Tibial nerve (tissue), 4 donors: ENCODE measurements around the gene PDIA5. TPM values are rescaled to one million over a fixed set of nuclear protein-coding genes. Genes with fewer than 3 reads are reported as not detected.

Experiments
- DNase-seq, 2 donors: peaks; one replicate each; pipeline ENCODE4 v3.0.0-alpha.2; 2019; ENCODE audit warnings: low spot score in 2 of 2
- H3K27ac ChIP-seq, 4 donors: fragments of 200-600 bp; sonication (generic) in 3 of 4; one replicate each; pipeline ENCODE4 v1.5.1; 2017 to 2019; ENCODE audit warnings: mild to moderate bottlenecking in 1 of 4
- H3K27me3 ChIP-seq, 2 donors: fragments of 200-600 bp; sonication (generic) in 1 of 2; one replicate each; pipeline versions ENCODE4 v1.5.1 to v1.6.0; 2017 to 2019
- H3K36me3 ChIP-seq, 3 donors: fragments of 200-600 bp; sonication (generic); one replicate each; pipeline ENCODE4 v1.5.1; 2018 to 2019
- H3K4me1 ChIP-seq, 4 donors: fragments of 200-600 bp; sonication (generic) in 3 of 4; one replicate each; pipeline ENCODE4 v1.5.1; 2017 to 2019
- H3K4me3 ChIP-seq, 4 donors: fragments of 200-600 bp; sonication (generic) in 3 of 4; one replicate each; pipeline ENCODE4 v1.5.1; 2017 to 2019; ENCODE audit warnings: mild to moderate bottlenecking in 1 of 4, moderate library complexity in 1 of 4
- H3K9me3 ChIP-seq, 4 donors: fragments of 200-600 bp; sonication (generic) in 3 of 4; one replicate each; pipeline ENCODE4 v1.5.1; 2017 to 2019
- CTCF ChIP-seq, 5 experiments: fragments of 200-600 bp in 3 of 5; fragments of 450-650 bp in 2 of 5; sonication (generic) in 3 of 5; IDR thresholded peaks; one replicate each; pipeline ENCODE4 v1.5.1; 2016 to 2019; ENCODE audit warnings: antibody characterized with exemption in 5 of 5, mild to moderate bottlenecking in 3 of 5, moderate library complexity in 2 of 5
- EP300 ChIP-seq, 2 donors: sonication (generic); formaldehyde crosslinking; IDR thresholded peaks; one replicate each; pipeline ENCODE4 v1.6.1; 2017; ENCODE audit warnings: antibody characterized with exemption in 2 of 2, mild to moderate bottlenecking in 1 of 2
- POLR2A ChIP-seq, 2 donors: fragments of 450-650 bp; IDR thresholded peaks; one replicate each; pipeline ENCODE4 v1.6.1; 2017; ENCODE audit warnings: antibody characterized with exemption in 2 of 2, mild to moderate bottlenecking in 2 of 2, moderate library complexity in 2 of 2
- WGBS, 2 donors: methylation state at CpG; one replicate each; pipeline ENCODE4 v1.1.5; 2018; 5-methylcytosine and 5-hydroxymethylcytosine counted together
- total RNA-seq, 4 donors: library from RNA; depleted of rRNA; stranded (reverse); fragments of >200 nt; gene quantifications; one replicate each; pipeline ENCODE4 v1.1.0, GENCODE V29; 2016

Gene PDIA5
- total RNA-seq, 4 donors from 2014 or later = 18.3 to 41.0 (median 20.3) TPM

- WGBS, 2 donors = 83 to 84% methylated on average over 4 of the region's 4 CpGs
- H3K27ac ChIP-seq = no peak overlapping the region
- no peak for DNase-seq
- no peaks in the 10 kb centered on the region for H3K36me3 ChIP-seq
- peaks cover 0 to 23% (median 6%) of the 10 kb centered on the region in 4 donors for H3K4me1 ChIP-seq
- H3K27me3 ChIP-seq = no peaks in the 10 kb centered on the region
- no peaks in the 10 kb centered on the region for H3K9me3 ChIP-seq
- no peak overlapping the region for H3K4me3 ChIP-seq
- TF ChIP-seq POLR2A (IDR thresholded peaks at IDR 0.05) = no peak
- no peak for TF ChIP-seq EP300 (IDR thresholded peaks at IDR 0.05)
- no peak for TF ChIP-seq CTCF (IDR thresholded peaks at IDR 0.05)
Observed at GRCh38 chr3:123064506-123064905, 2.3 kb upstream of the PDIA5 start.

GRCh38 chr3:123064914-123065313 lies 1.9 kb upstream of the PDIA5 start:
- H3K4me1 ChIP-seq = peaks cover 0 to 23% (median 6%) of the 10 kb centered on the region in 4 donors
- no peaks in the 10 kb centered on the region for H3K9me3 ChIP-seq
- 55 to 63% methylated on average over 1 of the region's 1 CpG for WGBS, 2 donors
- no peak for TF ChIP-seq POLR2A (IDR thresholded peaks at IDR 0.05)
- no peak for TF ChIP-seq CTCF (IDR thresholded peaks at IDR 0.05)
- TF ChIP-seq EP300 (IDR thresholded peaks at IDR 0.05) = no peak
- H3K36me3 ChIP-seq = no peaks in the 10 kb centered on the region
- no peaks in the 10 kb centered on the region for H3K27me3 ChIP-seq
- no peak overlapping the region for H3K4me3 ChIP-seq
- no peak overlapping the region for H3K27ac ChIP-seq
- DNase-seq = no peak

GRCh38 chr3:123066599-123066895 lies 278 bp upstream of the PDIA5 start:
- Histone ChIP-seq H3K4me3 (peak overlapping the region; percentile 60 to 98 (median 80)), H3K9me3 (no peaks in the 10 kb centered on the region), H3K4me1 (peaks cover 0 to 37% (median 6%) of the 10 kb centered on the region in 4 donors), H3K27me3 (no peaks in the 10 kb centered on the region), H3K27ac (peak overlapping the region in 2 of 4 donors; percentile 72 to 86), H3K36me3 (no peaks in the 10 kb centered on the region)
- TF ChIP-seq POLR2A (IDR thresholded peaks at IDR 0.05) (no peak), EP300 (IDR thresholded peaks at IDR 0.05) (no peak), CTCF (IDR thresholded peaks at IDR 0.05) (no peak)
- 12 to 18% methylated on average over 6 of the region's 6 CpGs for WGBS, 2 donors
- no peak for DNase-seq

GRCh38 chr3:123067689-123068600 lies 1.1 kb downstream of the PDIA5 start:
- no peaks in the 10 kb centered on the region for H3K27me3 ChIP-seq
- no peaks in the 10 kb centered on the region for H3K9me3 ChIP-seq
- H3K36me3 ChIP-seq = no peaks in the 10 kb centered on the region
- H3K4me1 ChIP-seq = peaks cover 0 to 47% (median 6%) of the 10 kb centered on the region in 4 donors
- TF ChIP-seq POLR2A (IDR thresholded peaks at IDR 0.05) (no peak), EP300 (IDR thresholded peaks at IDR 0.05) (no peak), CTCF (IDR thresholded peaks at IDR 0.05) (no peak)
- H3K27ac ChIP-seq = peak overlapping the region; percentile 10 to 86 (median 54)
- peak overlapping the region; percentile 60 to 98 (median 80) for H3K4me3 ChIP-seq
- DNase-seq = no peak
- 16 to 17% methylated on average over 23 to 24 of the region's 24 CpGs for WGBS, 2 donors
